DND-41 (cell line): ENCODE data around the gene LRP5.

ENCODE experiments used
- CTCF ChIP-seq: IDR thresholded peaks from 2 replicates; pipeline ENCODE4 v1.5.1; 2012; ENCODE audit warnings: borderline replicate concordance, low read length, moderate library complexity, mild to moderate bottlenecking; ENCODE audit not compliant: poor library complexity, severe bottlenecking; ENCODE audit errors: extremely low read depth
- EZH2 ChIP-seq: IDR thresholded peaks from 3 replicates; pipeline ENCODE4 v1.6.1; 2012; ENCODE audit warnings: borderline replicate concordance, low read depth, mild to moderate bottlenecking, moderate library complexity, low read length, inconsistent platforms; ENCODE audit not compliant: severe bottlenecking

DNA sequence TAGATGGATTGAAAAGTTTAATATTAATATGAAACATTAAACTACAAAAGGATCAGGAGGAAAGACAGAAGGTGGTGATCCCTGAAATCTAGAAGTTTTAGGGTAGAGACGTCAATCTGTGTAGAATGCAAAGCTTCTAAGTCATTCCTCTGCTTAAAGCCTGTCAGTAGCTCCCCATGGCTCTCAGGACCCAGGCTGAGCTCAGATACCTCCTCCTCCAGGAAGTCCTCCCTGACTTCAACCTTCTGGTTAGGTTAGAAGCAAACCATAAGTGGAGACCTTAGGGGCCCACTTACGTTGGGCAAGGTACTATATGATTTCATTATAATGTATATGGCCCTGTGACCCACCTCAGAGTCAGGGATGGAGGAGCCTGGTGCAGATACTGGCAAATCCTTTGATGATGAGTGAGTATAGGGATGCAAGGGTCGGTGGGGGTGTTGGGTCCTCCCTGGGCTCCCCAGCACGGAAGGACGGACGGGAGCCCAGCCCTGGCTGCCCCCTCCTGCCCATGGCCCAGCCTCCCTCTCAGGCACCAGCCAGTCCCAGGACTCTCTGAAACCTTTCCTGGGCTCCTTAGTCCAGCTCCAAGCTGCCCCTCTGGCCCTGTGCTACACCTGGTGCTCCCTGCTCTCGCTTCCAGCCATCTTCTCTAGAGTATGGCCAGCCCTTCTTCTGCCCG, 145.0 kb downstream of the LRP5 start:
- TF ChIP-seq CTCF (no peak), EZH2 (no peak)
